GM23338 (cell line): ENCODE data around the gene GNA15. TPM values are rescaled to one million over a fixed set of nuclear protein-coding genes. Genes with fewer than 3 reads are reported as not detected.

ENCODE experiments used
- CTCF ChIP-seq, 2 experiments: fragments of 200-600 bp in 1 of 2; sonication (generic) in 1 of 2; conservative IDR thresholded peaks; 2 replicates each; pipeline versions ENCODE4 v1.5.1 to v1.6.1; 2016 to 2017; ENCODE audit warnings: antibody characterized with exemption in 2 of 2, low read depth in 2 of 2, mild to moderate bottlenecking in 2 of 2, moderate library complexity in 1 of 2
- POLR2AphosphoS5 ChIP-seq: IDR thresholded peaks from 2 replicates; pipeline ENCODE4 v1.6.1; 2016; ENCODE audit warnings: antibody characterized with exemption, low read depth
- ZNF462 ChIP-seq: fragments of 250-450 bp; sonication (Bioruptor Pico); IDR thresholded peaks from 2 replicates; pipeline ENCODE4 v1.5.0; 2020; ENCODE audit warnings: mild to moderate bottlenecking, moderate library complexity
- polyA plus RNA-seq: library from polyadenylated mRNA; unstranded; fragments of >200 nt; fragmentation: Nextera tagmentation; extraction: Ambion mirVana; gene quantifications from 2 replicates; pipeline ENCODE4 v1.2.1, GENCODE V29; 2016
- total RNA-seq: library from RNA; depleted of rRNA; stranded (reverse); fragments of >200 nt; shearing (Covaris generic); gene quantifications from 2 replicates; pipeline ENCODE4 v1.2.3, GENCODE V29; 2014
- TF ChIP-seq, protein P1 (sequence below): IDR thresholded peaks from 2 replicates; pipeline ENCODE4 v1.6.1; 2016; ENCODE audit warnings: antibody characterized with exemption

GNA15 gene
- total and polyA plus RNA-seq, 2 experiments from 2014 or later = 0.14 to 0.31 TPM

DNA sequence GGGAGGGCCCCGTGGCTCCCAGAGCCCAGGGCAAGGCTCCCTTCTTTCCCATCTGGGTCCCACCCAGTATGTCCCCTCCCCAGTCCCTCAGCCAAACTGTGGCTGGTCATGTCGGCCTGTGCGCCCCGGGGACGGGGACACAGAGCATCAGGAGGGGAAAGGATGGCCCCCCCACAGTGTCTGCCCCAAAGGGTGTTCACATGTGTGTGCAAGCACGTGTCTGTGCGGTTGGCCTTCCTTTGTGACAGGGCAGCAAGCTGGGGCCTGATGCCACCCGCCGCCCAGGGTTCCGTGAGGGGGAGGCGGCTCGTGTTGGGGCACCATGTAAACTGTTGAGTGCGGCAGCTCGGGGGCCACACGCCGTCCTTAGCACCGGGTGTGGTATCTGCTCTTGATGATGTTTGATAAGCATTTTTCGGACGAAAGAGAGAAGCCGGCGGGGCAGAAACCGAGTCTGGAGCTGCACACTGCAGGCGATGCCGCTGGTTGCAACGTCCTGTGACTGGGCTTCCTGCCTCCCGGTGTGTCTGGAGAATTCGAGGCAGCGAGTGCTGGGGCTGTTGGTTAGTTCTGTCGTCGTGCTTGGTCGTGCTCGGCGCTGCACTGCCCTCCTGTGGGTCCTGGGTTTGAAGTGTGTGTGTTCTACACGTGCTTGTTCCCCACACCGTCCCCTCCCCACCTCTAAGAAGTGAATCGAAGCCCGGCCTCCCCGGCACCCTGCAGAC, 23.3 kb upstream of the GNA15 start (continued):
- TF ChIP-seq, protein P1, sequence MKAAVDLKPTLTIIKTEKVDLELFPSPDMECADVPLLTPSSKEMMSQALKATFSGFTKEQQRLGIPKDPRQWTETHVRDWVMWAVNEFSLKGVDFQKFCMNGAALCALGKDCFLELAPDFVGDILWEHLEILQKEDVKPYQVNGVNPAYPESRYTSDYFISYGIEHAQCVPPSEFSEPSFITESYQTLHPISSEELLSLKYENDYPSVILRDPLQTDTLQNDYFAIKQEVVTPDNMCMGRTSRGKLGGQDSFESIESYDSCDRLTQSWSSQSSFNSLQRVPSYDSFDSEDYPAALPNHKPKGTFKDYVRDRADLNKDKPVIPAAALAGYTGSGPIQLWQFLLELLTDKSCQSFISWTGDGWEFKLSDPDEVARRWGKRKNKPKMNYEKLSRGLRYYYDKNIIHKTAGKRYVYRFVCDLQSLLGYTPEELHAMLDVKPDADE = no peak
- no peak; a peak in 1 of 4 replicates for TF ChIP-seq CTCF (conservative IDR thresholded peaks at IDR 0.05; ENCODE audit: low read depth in 2 of 2)
- TF ChIP-seq ZNF462 (CRISPR knock-in tag) = no peak
- TF ChIP-seq POLR2AphosphoS5 = no peak
